ENCODE results near the gene GPR75.

GRCh38 chr2:53818854-53819435 is 40.8 kb downstream of the GPR75 start:
- TF ChIP-seq SUZ12 (IDR thresholded peaks at IDR 0.05; ENCODE audit: extremely low read depth, insufficient read depth, insufficient read length): no peak
- TF ChIP-seq YY1 (IDR thresholded peaks at IDR 0.05; ENCODE audit: insufficient read depth, insufficient read length): no peak
- no peak for TF ChIP-seq ZNF274 (IDR thresholded peaks at IDR 0.05; ENCODE audit: low read depth, low read length)

Data from NT2/D1 (cell line).